Muscle of leg (tissue), 11 donors: ENCODE measurements around the gene MOGAT3. TPM values are rescaled to one million over a fixed set of nuclear protein-coding genes. Genes with fewer than 3 reads are reported as not detected.
"Not testable (repeated sequence)": the region's sequence is repeated elsewhere in the genome, so short reads cannot be mapped to it uniquely, and the experiment has no call there.

Experiments used
- DNase-seq: peaks from one replicate; pipeline ENCODE4 v3.0.0; 2013
- H3K27ac ChIP-seq: one replicate; pipeline ENCODE4 v1.5.1; 2013; ENCODE audit warnings: mild to moderate bottlenecking, low read length, control low read depth
- H3K27me3 ChIP-seq: one replicate; pipeline ENCODE4 v1.6.1; 2013; ENCODE audit warnings: low read length; ENCODE audit not compliant: control insufficient read depth, insufficient read depth
- H3K36me3 ChIP-seq: one replicate; pipeline ENCODE4 v1.6.1; 2013; ENCODE audit warnings: low read length; ENCODE audit not compliant: control insufficient read depth, insufficient read depth
- H3K4me1 ChIP-seq: one replicate; pipeline ENCODE4 v1.6.1; 2013; ENCODE audit warnings: low read length; ENCODE audit not compliant: control insufficient read depth, insufficient read depth
- H3K4me3 ChIP-seq: one replicate; pipeline ENCODE4 v1.5.1; 2013; ENCODE audit warnings: low read length, control low read depth
- H3K9me3 ChIP-seq: replicated peaks from 2 replicates; pipeline ENCODE4 v1.6.1; 2013; ENCODE audit warnings: low read depth, low read length; ENCODE audit not compliant: control insufficient read depth
- WGBS: methylation state at CpG from one replicate; pipeline ENCODE4 v1.1.5; 2013; ENCODE audit warnings: missing lambda C conversion rate; ENCODE audit not compliant: insufficient coverage; 5-methylcytosine and 5-hydroxymethylcytosine counted together
- polyA plus RNA-seq, 8 donors: library from polyadenylated mRNA; unstranded; fragments of 120-200 nt; gene quantifications; one replicate each; pipeline versions ENCODE4 v1.2.1 to v1.2.3, GENCODE V29; 2013; ENCODE audit warnings: inconsistent platforms in 1 of 8, low replicate concordance in 1 of 8; ENCODE audit not compliant: insufficient read length in 8 of 8, insufficient read depth in 1 of 8
- total RNA-seq: library from RNA; stranded (reverse); fragments of 120-200 nt; gene quantifications from one replicate; pipeline ENCODE4 v1.2.4, GENCODE V29; 2013

Gene MOGAT3
- total and polyA plus RNA-seq, 9 donors = 0.10 to 2.4 (median 0.51) TPM; not detected in 6

DNA sequence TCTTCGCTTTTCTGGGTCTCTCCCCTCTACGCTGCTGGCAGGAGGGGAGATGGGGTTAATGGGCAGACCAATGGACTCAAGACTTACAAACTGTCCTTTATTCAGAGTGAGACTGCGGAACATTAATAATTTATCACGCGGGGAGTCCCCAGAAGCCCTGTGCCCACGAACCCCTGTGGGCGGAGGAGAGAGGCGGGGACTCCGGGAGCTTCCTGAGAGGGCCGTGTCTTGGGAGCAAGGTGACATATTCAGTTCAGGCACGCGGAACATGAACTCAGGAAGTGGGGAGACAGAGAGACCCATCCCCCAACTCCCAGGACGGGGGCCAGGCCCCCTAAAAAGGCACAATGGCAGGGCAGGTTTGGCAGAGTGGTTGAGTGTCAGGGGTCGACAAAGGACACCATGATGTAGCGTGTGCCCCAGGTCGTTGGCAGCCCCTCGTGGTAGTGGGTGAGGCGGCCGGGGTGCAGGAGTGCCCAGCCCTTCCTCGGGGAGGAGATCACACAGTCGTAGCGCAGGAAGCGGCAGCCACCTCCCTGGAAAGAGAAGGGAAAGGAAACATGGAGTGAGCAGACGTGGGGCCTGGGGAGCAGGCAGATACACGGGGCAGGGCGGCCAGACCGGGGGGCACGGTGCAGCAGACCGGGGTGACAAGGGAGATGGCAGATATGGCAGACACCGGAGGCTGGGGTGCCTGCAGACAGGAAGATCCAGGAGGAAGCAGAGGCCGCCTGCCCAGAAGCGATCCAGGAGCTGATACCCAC, 5.2 kb upstream of the MOGAT3 start:
- no peak for DNase-seq
- H3K36me3 ChIP-seq = peaks cover 37% of the 10 kb centered on the region
- H3K4me1 ChIP-seq = peaks cover 5% of the 10 kb centered on the region
- peaks cover 31% of the 10 kb centered on the region for H3K27me3 ChIP-seq
- no peaks in the 10 kb centered on the region for H3K9me3 ChIP-seq
- no peak overlapping the region for H3K4me3 ChIP-seq
- no peak overlapping the region for H3K27ac ChIP-seq
- WGBS = 82% methylated on average over 23 of the region's 32 CpGs

DNA sequence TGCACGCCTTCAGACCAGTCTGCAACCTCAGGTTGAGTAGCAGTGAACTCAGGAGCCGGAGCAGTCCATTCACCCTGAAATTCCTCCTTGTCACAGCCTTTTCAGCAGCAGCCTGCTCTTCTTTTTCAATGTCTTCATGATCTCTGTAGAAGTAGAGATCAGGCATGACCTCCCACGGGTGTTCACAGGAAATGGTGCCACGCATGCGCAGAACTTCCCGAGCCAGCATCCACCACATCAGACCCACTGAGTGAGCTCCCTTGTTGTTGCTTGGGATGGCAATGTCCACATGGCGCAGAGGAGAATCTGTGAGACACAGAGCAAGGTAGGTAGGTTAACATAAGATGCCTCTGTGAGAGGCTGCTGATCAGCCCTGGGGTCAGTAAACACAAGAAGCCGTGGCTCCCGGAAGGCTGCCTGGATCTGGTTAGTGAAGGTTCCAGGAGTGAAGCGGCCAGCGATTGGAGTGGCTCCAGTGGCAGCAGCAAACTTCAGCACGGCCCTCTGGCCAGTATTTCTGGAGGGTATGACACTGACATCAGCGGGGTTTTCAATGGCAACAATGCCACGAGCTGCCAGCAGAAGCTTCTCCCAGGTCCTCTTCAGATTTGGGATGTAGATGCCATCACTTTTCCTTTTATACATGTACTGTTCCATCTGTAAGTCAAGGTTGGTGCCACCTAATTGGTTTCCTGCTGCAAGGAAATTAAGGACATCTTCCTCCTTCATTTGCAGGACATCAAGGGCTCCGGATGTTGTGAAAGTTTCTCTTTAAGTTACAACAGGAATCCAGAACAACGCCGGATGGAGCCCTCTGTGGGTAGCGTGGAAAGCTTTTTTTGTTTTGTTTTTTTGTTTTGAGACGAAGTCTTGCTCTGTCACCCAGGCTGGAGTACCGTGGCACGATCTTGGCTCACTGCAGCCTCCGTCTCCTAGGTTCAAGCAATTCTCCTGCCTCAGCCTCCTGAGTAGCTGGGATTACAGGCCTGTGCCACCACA, 3.2 kb upstream of the MOGAT3 start:
- peaks cover 20% of the 10 kb centered on the region for H3K36me3 ChIP-seq
- not testable (repeated sequence) for H3K4me3 ChIP-seq, DNase-seq, H3K27ac ChIP-seq, H3K4me1 ChIP-seq, H3K9me3 ChIP-seq
- H3K27me3 ChIP-seq = peaks cover 46% of the 10 kb centered on the region
- WGBS = 61% methylated on average over 10 of the region's 22 CpGs

- Histone ChIP-seq H3K4me1 (peaks cover 5% of the 10 kb centered on the region), H3K27ac (no peak overlapping the region), H3K36me3 (peaks cover 10% of the 10 kb centered on the region), H3K27me3 (peaks cover 57% of the 10 kb centered on the region), H3K4me3 (no peak overlapping the region), H3K9me3 (no peaks in the 10 kb centered on the region)
- WGBS = 92% methylated on average over 3 of the region's 5 CpGs
- no peak for DNase-seq
Measured at GRCh38 chr7:101202603-101202918, 1.7 kb upstream of the MOGAT3 start.

GRCh38 chr7:101201695-101202602, 1.1 kb upstream of the MOGAT3 start:
- no peak for DNase-seq
- H3K9me3 ChIP-seq = no peaks in the 10 kb centered on the region
- peaks cover 5% of the 10 kb centered on the region for H3K4me1 ChIP-seq
- peaks cover 5% of the 10 kb centered on the region for H3K36me3 ChIP-seq
- H3K4me3 ChIP-seq = no peak overlapping the region
- H3K27me3 ChIP-seq = peaks cover 57% of the 10 kb centered on the region
- no peak overlapping the region for H3K27ac ChIP-seq
- WGBS = 4% methylated on average over 73 of the region's 75 CpGs

DNA sequence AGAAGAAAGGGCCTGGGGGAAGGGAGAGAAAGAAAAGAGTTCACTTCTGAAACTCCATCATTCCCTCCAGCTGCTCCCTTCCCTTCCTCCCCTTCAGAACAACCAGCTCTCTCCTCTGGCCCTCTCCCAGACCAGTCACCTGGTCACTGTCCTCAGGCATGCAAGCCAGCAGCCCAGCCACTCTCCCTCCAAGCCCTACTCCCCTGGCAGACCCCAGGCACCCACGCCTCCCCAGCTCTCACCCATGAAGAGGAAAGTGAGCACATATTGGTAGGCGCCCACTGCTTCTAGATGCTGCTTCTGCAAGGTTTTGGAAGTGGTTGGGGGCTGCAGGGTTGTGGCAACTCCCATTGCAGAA, 353 bp downstream of the MOGAT3 start:
- no CpG with 5 or more reads among the region's 2 CpGs for WGBS

DNA sequence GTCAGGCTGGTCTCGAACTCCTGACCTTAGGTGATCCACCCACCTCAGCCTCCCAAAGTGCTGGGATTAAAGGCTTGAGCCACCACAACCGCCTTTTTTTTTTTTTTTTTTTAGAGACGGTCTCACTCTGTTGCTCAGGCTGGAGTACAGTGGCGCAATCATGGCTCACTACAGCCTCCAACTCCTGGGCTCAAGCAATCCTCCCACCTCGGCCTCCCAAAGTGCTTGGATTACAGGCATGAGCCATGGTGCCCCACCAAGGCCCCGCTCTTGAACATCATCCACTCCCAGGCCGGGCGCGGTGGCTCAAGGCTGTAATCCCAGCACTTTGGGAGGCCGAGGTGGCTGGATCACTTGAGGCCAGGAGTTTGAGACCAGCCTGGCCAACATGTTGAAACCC, 1.3 kb downstream of the MOGAT3 start:
- H3K9me3 ChIP-seq, H3K4me3 ChIP-seq, H3K4me1 ChIP-seq, H3K36me3 ChIP-seq, DNase-seq, H3K27ac ChIP-seq: not testable (repeated sequence)
- WGBS = 83% methylated on average over 6 of the region's 10 CpGs
- H3K27me3 ChIP-seq = peaks cover 61% of the 10 kb centered on the region

More for the DNA sequence above, 353 bp downstream of the MOGAT3 start:
- Histone ChIP-seq H3K27me3 (peaks cover 61% of the 10 kb centered on the region), H3K4me3 (no peak overlapping the region), H3K36me3 (no peaks in the 10 kb centered on the region), H3K9me3 (no peaks in the 10 kb centered on the region), H3K27ac (no peak overlapping the region), H3K4me1 (peaks cover 5% of the 10 kb centered on the region)
- DNase-seq = no peak

- Histone ChIP-seq H3K27me3 (peaks cover 54% of the 10 kb centered on the region), H3K36me3 (no peaks in the 10 kb centered on the region), H3K9me3 (no peaks in the 10 kb centered on the region), H3K4me1 (peaks cover 5% of the 10 kb centered on the region), H3K27ac (no peak overlapping the region), H3K4me3 (no peak overlapping the region)
- 53% methylated on average over 10 of the region's 14 CpGs for WGBS
- DNase-seq = no peak
Measured at GRCh38 chr7:101198476-101198875, 2.4 kb downstream of the MOGAT3 start.

DNA sequence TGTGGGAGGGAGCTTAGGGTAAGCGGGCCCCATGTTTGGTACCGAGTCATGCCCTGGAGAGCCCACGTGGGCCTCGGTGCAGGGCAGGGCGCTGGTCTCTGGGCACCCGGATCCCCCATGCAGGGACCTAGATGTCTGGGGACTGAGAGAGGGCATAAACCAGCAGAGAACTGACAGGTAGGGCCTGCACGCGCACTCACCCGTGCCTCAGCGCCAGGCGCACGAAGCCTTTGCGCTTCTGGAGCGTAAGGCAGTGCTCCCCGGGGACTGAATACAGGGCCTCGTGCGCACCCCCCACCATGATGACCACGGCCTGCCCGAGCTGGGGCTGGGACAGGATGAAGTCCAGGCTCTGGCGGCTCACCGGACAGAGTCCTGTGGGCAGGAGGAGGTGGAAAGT, 2.8 kb downstream of the MOGAT3 start:
- Histone ChIP-seq H3K4me1 (peaks cover 5% of the 10 kb centered on the region), H3K27ac (no peak overlapping the region), H3K4me3 (no peak overlapping the region), H3K36me3 (no peaks in the 10 kb centered on the region), H3K9me3 (no peaks in the 10 kb centered on the region), H3K27me3 (peaks cover 49% of the 10 kb centered on the region)
- no peak for DNase-seq
- 60% methylated on average over 11 of the region's 21 CpGs for WGBS

GRCh38 chr7:101195884-101196283, 5.0 kb downstream of the MOGAT3 start:
- peaks cover 28% of the 10 kb centered on the region for H3K27me3 ChIP-seq
- no peaks in the 10 kb centered on the region for H3K9me3 ChIP-seq
- no peak for DNase-seq
- WGBS = 76% methylated on average over 14 of the region's 17 CpGs
- H3K4me1 ChIP-seq = no peaks in the 10 kb centered on the region
- H3K36me3 ChIP-seq = no peaks in the 10 kb centered on the region
- no peak overlapping the region for H3K27ac ChIP-seq
- H3K4me3 ChIP-seq = no peak overlapping the region
